WTC11 (cell line): ENCODE data around the gene RARB. TPM values are rescaled to one million over a fixed set of nuclear protein-coding genes. Genes with fewer than 3 reads are reported as not detected.

ENCODE experiments used
- ATAC-seq: fragments of 200-7000 bp; cut with Tn5 transposase; 2 replicates; pipeline ENCODE4 v1.10.0; 2021; ENCODE audit warnings: mild to moderate bottlenecking, moderate library complexity
- CTCF ChIA-PET: fragments of 300-600 bp; sonication (Branson Sonifier 250); formaldehyde crosslinking; loops from one replicate; lab custom pipeline; 2021; ENCODE audit warnings: antibody characterized with exemption; lab: Charles Lee
- POLR2A ChIA-PET: fragments of 350-600 bp; sonication (Branson Sonifier 250); formaldehyde crosslinking; loops from one replicate; lab custom pipeline; 2021; ENCODE audit warnings: antibody characterized with exemption; lab: Charles Lee
- DNase-seq: peaks from one replicate; pipeline ENCODE4 v3.0.0; 2021; ENCODE audit warnings: low spot score
- H3K27ac Mint-ChIP-seq: 2 replicates; pipeline ENCODE4 v1.8.0; 2021; ENCODE audit warnings: mixed read lengths
- H3K27me3 Mint-ChIP-seq: 2 replicates; pipeline ENCODE4 v1.8.0; 2021; ENCODE audit warnings: low read depth, mild to moderate bottlenecking, moderate library complexity, mixed read lengths
- H3K36me3 Mint-ChIP-seq: 2 replicates; pipeline ENCODE4 v1.8.0; 2021; ENCODE audit warnings: mixed read lengths
- H3K4me1 Mint-ChIP-seq: 2 replicates; pipeline ENCODE4 v1.8.0; 2022; ENCODE audit warnings: mixed read lengths
- H3K4me3 Mint-ChIP-seq: 2 replicates; pipeline ENCODE4 v1.8.0; 2021; ENCODE audit warnings: mild to moderate bottlenecking, moderate library complexity, mixed read lengths
- H3K9me3 Mint-ChIP-seq: 2 replicates; pipeline ENCODE4 v1.8.0; 2021; ENCODE audit warnings: mixed read lengths
- ARID4B ChIP-seq: sonication (generic); formaldehyde crosslinking; IDR thresholded peaks from 2 replicates; pipeline ENCODE4 v1.8.0; 2023; ENCODE audit warnings: missing genetic modification reagents, mild to moderate bottlenecking, borderline replicate concordance
- ATF6 ChIP-seq: sonication (generic); formaldehyde crosslinking; IDR thresholded peaks from 2 replicates; pipeline ENCODE4 v1.8.1; 2023; ENCODE audit warnings: mild to moderate bottlenecking, missing genetic modification reagents
- CREB1 ChIP-seq: sonication (generic); formaldehyde crosslinking; IDR thresholded peaks from 2 replicates; pipeline ENCODE4 v1.8.0; 2023; ENCODE audit warnings: mild to moderate bottlenecking, missing genetic modification reagents
- FOXJ3 ChIP-seq: sonication (generic); formaldehyde crosslinking; IDR thresholded peaks from 2 replicates; pipeline ENCODE4 v1.9.0; 2021; ENCODE audit warnings: missing genetic modification reagents, mild to moderate bottlenecking, borderline replicate concordance
- FOXP1 ChIP-seq: sonication (generic); formaldehyde crosslinking; IDR thresholded peaks from 2 replicates; pipeline ENCODE4 v1.8.0; 2022; ENCODE audit warnings: missing genetic modification reagents, mild to moderate bottlenecking, moderate library complexity, borderline replicate concordance
- FOXP4 ChIP-seq: sonication (generic); formaldehyde crosslinking; IDR thresholded peaks from 2 replicates; pipeline ENCODE4 v1.8.0; 2022; ENCODE audit warnings: mild to moderate bottlenecking, missing genetic modification reagents
- GRHL2 ChIP-seq: fragments of 250-450 bp; sonication (Bioruptor Pico); IDR thresholded peaks from 2 replicates; pipeline ENCODE4 v1.8.0; 2022; ENCODE audit warnings: mild to moderate bottlenecking, moderate library complexity; ENCODE audit not compliant: insufficient replicate concordance, severe bottlenecking
- IRF1 ChIP-seq: sonication (generic); formaldehyde crosslinking; IDR thresholded peaks from 2 replicates; pipeline ENCODE4 v1.8.0; 2023; ENCODE audit warnings: missing genetic modification reagents
- JAZF1 ChIP-seq: fragments of 250-450 bp; sonication (Bioruptor Pico); IDR thresholded peaks from 2 replicates; pipeline ENCODE4 v1.9.0; 2021; ENCODE audit warnings: moderate library complexity, mild to moderate bottlenecking, inconsistent platforms
- JUN ChIP-seq: sonication (generic); formaldehyde crosslinking; IDR thresholded peaks from 2 replicates; pipeline ENCODE4 v1.8.0; 2023; ENCODE audit warnings: mild to moderate bottlenecking, missing genetic modification reagents
- KAT7 ChIP-seq: sonication (generic); formaldehyde crosslinking; IDR thresholded peaks from 2 replicates; pipeline ENCODE4 v1.8.1; 2023; ENCODE audit warnings: missing genetic modification reagents, mild to moderate bottlenecking, borderline replicate concordance
- MXD4 ChIP-seq: fragments of 250-450 bp; sonication (Bioruptor Pico); IDR thresholded peaks from 2 replicates; pipeline ENCODE4 v1.8.0; 2021; ENCODE audit warnings: mild to moderate bottlenecking, moderate library complexity, borderline replicate concordance
- NFYB ChIP-seq: sonication (generic); formaldehyde crosslinking; conservative IDR thresholded peaks from 2 replicates; pipeline ENCODE4 v1.8.0; 2022; ENCODE audit warnings: low read depth, missing genetic modification reagents
- NR2C2 ChIP-seq: sonication (generic); formaldehyde crosslinking; IDR thresholded peaks from 2 replicates; pipeline ENCODE4 v1.8.0; 2022; ENCODE audit warnings: mild to moderate bottlenecking, missing genetic modification reagents
- PRRX2 ChIP-seq: fragments of 250-450 bp; sonication (Bioruptor Pico); IDR thresholded peaks from 2 replicates; pipeline ENCODE4 v1.8.0; 2021; ENCODE audit warnings: mild to moderate bottlenecking
- RORB ChIP-seq: fragments of 250-450 bp; sonication (Bioruptor Pico); IDR thresholded peaks from 2 replicates; pipeline ENCODE4 v1.9.0; 2021; ENCODE audit warnings: mild to moderate bottlenecking
- SOX15 ChIP-seq: fragments of 250-450 bp; sonication (Bioruptor Pico); IDR thresholded peaks from 2 replicates; pipeline ENCODE4 v1.9.0; 2021; ENCODE audit warnings: mild to moderate bottlenecking
- ZBTB43 ChIP-seq: sonication (generic); formaldehyde crosslinking; IDR thresholded peaks from 2 replicates; pipeline ENCODE4 v1.8.1; 2023; ENCODE audit warnings: mild to moderate bottlenecking, missing genetic modification reagents
- ZNF138 ChIP-seq: sonication (generic); formaldehyde crosslinking; conservative IDR thresholded peaks from 2 replicates; pipeline ENCODE4 v1.8.1; 2022; ENCODE audit warnings: mild to moderate bottlenecking, moderate library complexity, missing genetic modification reagents
- ZNF232 ChIP-seq: sonication (generic); formaldehyde crosslinking; IDR thresholded peaks from 2 replicates; pipeline ENCODE4 v1.8.0; 2022; ENCODE audit warnings: mild to moderate bottlenecking, missing genetic modification reagents
- ZNF423 ChIP-seq: fragments of 250-450 bp; sonication (Bioruptor Pico); IDR thresholded peaks from 2 replicates; pipeline ENCODE4 v2.1.2; 2022; ENCODE audit warnings: mild to moderate bottlenecking, moderate library complexity
- ZNF425 ChIP-seq: fragments of 250-450 bp; sonication (Bioruptor Pico); conservative IDR thresholded peaks from 2 replicates; pipeline ENCODE4 v1.9.0; 2021; ENCODE audit warnings: mild to moderate bottlenecking
- ZNF671 ChIP-seq: fragments of 250-450 bp; sonication (Bioruptor Pico); IDR thresholded peaks from 2 replicates; pipeline ENCODE4 v1.8.0; 2021; ENCODE audit warnings: mild to moderate bottlenecking
- ZSCAN18 ChIP-seq: fragments of 250-450 bp; sonication (Bioruptor Pico); IDR thresholded peaks from 2 replicates; pipeline ENCODE4 v2.1.2; 2022; ENCODE audit warnings: mild to moderate bottlenecking, moderate library complexity
- total RNA-seq: library from RNA; stranded (reverse); gene quantifications from 3 replicates; pipeline ENCODE4 v1.2.3, GENCODE V29; 2021

The RARB gene
- total RNA-seq, 1 experiment from 2014 or later, result not detected

- TF ChIP-seq ZNF671 (CRISPR knock-in tag) (no peak), KAT7 (CRISPR knock-in tag) (no peak), GRHL2 (no peak), ZSCAN18 (CRISPR knock-in tag) (no peak), FOXP1 (no peak), NFYB (CRISPR knock-in tag) (no peak), ATF6 (CRISPR knock-in tag) (no peak), ZNF232 (CRISPR knock-in tag) (no peak), ZBTB43 (CRISPR knock-in tag) (no peak), PRRX2 (CRISPR knock-in tag) (no peak), FOXJ3 (no peak), SOX15 (CRISPR knock-in tag) (no peak), JAZF1 (no peak), ZNF423 (CRISPR knock-in tag) (no peak), CREB1 (CRISPR knock-in tag) (no peak), RORB (CRISPR knock-in tag) (no peak), NR2C2 (no peak), IRF1 (CRISPR knock-in tag) (no peak)
- Mint-ChIP-seq H3K27ac (no peak overlapping the region), H3K4me3 (no peak overlapping the region), H3K4me1 (no peaks in the 10 kb centered on the region), H3K27me3 (no peaks in the 10 kb centered on the region), H3K9me3 (no peaks in the 10 kb centered on the region), H3K36me3 (peaks cover 57% of the 10 kb centered on the region)
- ChIA-PET POLR2A (no interaction called here), CTCF (no interaction called here)
- ATAC-seq (no peak), DNase-seq (no peak)
These were observed 190.0 kb downstream of the RARB start for GRCh38 chr3:25618028-25618427.

- CTCF ChIA-PET, result no interaction called here
- H3K4me3 Mint-ChIP-seq, result no peak overlapping the region
- DNase-seq (no peak), ATAC-seq (no peak)
- POLR2A ChIA-PET, result no interaction called here
- H3K4me1 Mint-ChIP-seq, result no peaks in the 10 kb centered on the region
- no peaks in the 10 kb centered on the region for H3K27me3 Mint-ChIP-seq
- H3K36me3 Mint-ChIP-seq, result peaks cover 60% of the 10 kb centered on the region
- no peak overlapping the region for H3K27ac Mint-ChIP-seq
- H3K9me3 Mint-ChIP-seq, result no peaks in the 10 kb centered on the region
- TF ChIP-seq RORB (CRISPR knock-in tag), result no peak
- TF ChIP-seq ZNF425 (CRISPR knock-in tag), result no peak
- no peak for TF ChIP-seq FOXP4
- TF ChIP-seq JUN (CRISPR knock-in tag), result no peak
- TF ChIP-seq MXD4 (CRISPR knock-in tag), result no peak
- TF ChIP-seq ZNF138 (CRISPR knock-in tag), result no peak
- no peak for TF ChIP-seq ARID4B
These were observed 191.3 kb downstream of the RARB start for GRCh38 chr3:25619382-25619781.
